GM23248 (cell line): ENCODE results near the gene STPG1. TPM values are rescaled to one million over a fixed set of nuclear protein-coding genes. Genes with fewer than 3 reads are reported as not detected.

Experiments used
- DNase-seq: peaks from one replicate; pipeline ENCODE4 v3.0.0-alpha.2; 2015
- H2AFZ ChIP-seq: fragments of 200-600 bp; sonication (generic); 2 replicates; pipeline ENCODE4 v1.6.1; 2016; ENCODE audit warnings: antibody characterized with exemption
- H3F3A ChIP-seq: fragments of 200-600 bp; sonication (generic); 2 replicates; pipeline ENCODE4 v1.6.1; 2016; ENCODE audit warnings: mild to moderate bottlenecking, antibody characterized with exemption, mixed run types; ENCODE audit not compliant: insufficient read depth
- H3K27ac ChIP-seq: fragments of 200-600 bp; sonication (generic); 2 replicates; pipeline ENCODE4 v1.5.1; 2016; ENCODE audit warnings: mild to moderate bottlenecking
- H3K27me3 ChIP-seq: fragments of 200-600 bp; sonication (generic); replicated peaks from 2 replicates; pipeline ENCODE4 v1.6.1; 2016; ENCODE audit warnings: mild to moderate bottlenecking; ENCODE audit not compliant: insufficient read depth
- H3K36me3 ChIP-seq: fragments of 200-600 bp; sonication (generic); 2 replicates; pipeline ENCODE4 v1.6.1; 2016; ENCODE audit warnings: low read depth, mild to moderate bottlenecking
- H3K4me1 ChIP-seq: fragments of 200-600 bp; sonication (generic); 2 replicates; pipeline ENCODE4 v1.6.1; 2016; ENCODE audit warnings: mild to moderate bottlenecking; ENCODE audit not compliant: insufficient read depth
- H3K4me2 ChIP-seq: fragments of 200-600 bp; sonication (generic); one replicate; pipeline ENCODE4 v1.6.1; 2016; ENCODE audit warnings: mild to moderate bottlenecking; ENCODE audit not compliant: unreplicated experiment
- H3K4me3 ChIP-seq: fragments of 200-600 bp; sonication (generic); 2 replicates; pipeline ENCODE4 v1.5.1; 2016; ENCODE audit warnings: mild to moderate bottlenecking
- H3K79me2 ChIP-seq: fragments of 200-600 bp; sonication (generic); 2 replicates; pipeline ENCODE4 v1.6.1; 2016; ENCODE audit warnings: mild to moderate bottlenecking; ENCODE audit not compliant: insufficient read depth
- H3K9ac ChIP-seq: fragments of 200-600 bp; sonication (generic); 2 replicates; pipeline ENCODE4 v1.6.1; 2016; ENCODE audit warnings: mild to moderate bottlenecking
- H3K9me2 ChIP-seq: fragments of 200-600 bp; sonication (generic); 2 replicates; pipeline ENCODE4 v1.6.1; 2016; ENCODE audit warnings: mixed run types, mild to moderate bottlenecking, moderate library complexity; ENCODE audit not compliant: insufficient read depth
- H3K9me3 ChIP-seq: fragments of 200-600 bp; sonication (generic); one replicate; pipeline ENCODE4 v1.6.1; 2017; ENCODE audit warnings: low read depth
- H4K20me1 ChIP-seq: fragments of 200-600 bp; sonication (generic); 2 replicates; pipeline ENCODE4 v1.6.0; 2016; ENCODE audit not compliant: insufficient read depth
- EZH2 ChIP-seq: fragments of 200-600 bp; sonication (generic); IDR thresholded peaks from 2 replicates; pipeline ENCODE4 v1.6.1; 2018; ENCODE audit warnings: antibody characterized with exemption, mild to moderate bottlenecking; ENCODE audit not compliant: insufficient read depth, poor library complexity, severe bottlenecking
- EZH2phosphoT487 ChIP-seq: fragments of 200-600 bp; sonication (generic); IDR thresholded peaks from 2 replicates; pipeline ENCODE4 v1.6.1; 2018; ENCODE audit warnings: antibody characterized with exemption, moderate library complexity, mild to moderate bottlenecking, low read depth; ENCODE audit not compliant: insufficient read depth
- WGBS, 2 experiments: methylation state at CpG; one replicate each; pipeline ENCODE4 v1.1.6; 2015 to 2017; ENCODE audit warnings: low lambda C conversion rate in 2 of 2, low coverage in 1 of 2; ENCODE audit errors: missing lambda C conversion rate in 2 of 2; 5-methylcytosine and 5-hydroxymethylcytosine counted together
- in situ Hi-C: fragments of 300-500 bp; cut with MboI; formaldehyde crosslinking; loops from 2 replicates; pipeline ENCODE4 v1.15.0; 2020
- polyA plus RNA-seq: library from polyadenylated mRNA; unstranded; fragments of >200 nt; fragmentation: Nextera tagmentation; extraction: Ambion mirVana; gene quantifications from 2 replicates; pipeline ENCODE4 v1.2.1, GENCODE V29; 2016
- total RNA-seq: library from RNA; depleted of rRNA; stranded (reverse); fragments of >200 nt; shearing (Covaris generic); gene quantifications from 2 replicates; pipeline ENCODE4 v1.2.3, GENCODE V29; 2014

The STPG1 gene
- total and polyA plus RNA-seq, 2 experiments from 2014 or later, result 7.9 to 9.2 TPM

DNA sequence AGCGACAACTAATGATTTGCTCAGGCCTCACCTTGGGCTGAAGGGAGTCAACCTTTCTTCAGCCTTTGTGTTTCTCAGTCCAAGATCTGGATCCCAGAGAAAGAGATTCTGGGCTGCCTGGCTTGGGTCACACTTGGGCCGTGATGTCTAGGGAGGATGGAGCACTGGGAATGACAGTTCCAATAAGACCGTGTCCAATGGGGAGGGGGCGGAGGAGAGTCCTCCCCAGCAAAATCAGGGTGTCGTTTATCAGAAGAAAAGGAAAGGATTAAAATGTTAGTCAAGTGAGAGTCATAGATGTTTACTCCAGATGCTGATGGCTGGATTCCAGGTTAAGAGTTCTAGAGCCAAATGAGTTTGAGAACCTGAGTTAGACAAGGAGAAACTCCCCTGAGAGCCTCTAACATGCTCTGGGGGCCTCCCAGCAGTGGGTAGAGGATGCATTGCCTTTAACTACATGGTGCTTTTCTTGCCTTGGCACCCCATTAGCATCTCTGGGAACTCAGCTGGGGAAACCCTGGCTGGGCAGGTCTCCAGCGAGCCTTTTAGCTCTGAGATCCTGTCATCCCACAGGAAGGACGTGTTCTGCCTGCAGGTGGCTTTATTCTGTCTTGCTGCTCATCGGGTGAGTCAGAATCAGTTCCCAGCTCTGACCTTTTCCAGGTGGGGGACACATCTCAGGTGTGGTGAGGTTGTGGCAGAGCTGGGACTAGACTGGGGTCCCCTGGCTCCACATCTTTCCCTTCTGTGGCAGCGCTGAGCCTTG, 24.2 kb upstream of the STPG1 start:
- in situ Hi-C loops, result no loop called here
- DNase-seq, result peak; percentile 73

DNA sequence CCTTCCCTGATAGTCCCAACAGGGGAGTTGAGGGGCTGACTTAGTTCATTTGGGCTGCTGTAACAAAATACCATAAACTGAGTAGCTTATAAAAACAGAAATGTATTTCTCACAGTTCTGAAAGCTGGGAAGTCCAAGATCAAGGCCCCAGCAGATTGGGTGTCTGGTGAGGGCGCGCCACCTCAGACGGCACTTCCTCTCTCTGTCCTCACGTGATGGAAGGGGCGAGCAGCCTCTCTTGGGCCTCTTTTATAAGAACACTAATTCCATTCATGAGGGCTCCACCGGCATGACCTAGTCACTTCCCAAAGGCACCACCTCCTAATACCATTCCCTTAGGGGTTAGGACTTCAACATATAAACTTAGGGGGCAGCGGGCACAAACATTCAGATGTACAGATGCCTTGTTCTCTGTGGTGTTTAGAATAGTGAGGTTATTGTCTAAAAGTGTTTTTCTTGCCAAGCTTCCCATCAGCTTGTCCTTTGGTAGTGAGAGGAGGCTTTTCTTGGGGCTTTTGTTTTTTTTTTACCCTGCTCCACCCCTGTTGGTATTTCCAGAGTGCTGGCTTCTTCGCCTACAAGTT, 22.3 kb upstream of the STPG1 start:
- H3K4me2 ChIP-seq, result no peak overlapping the region
- peaks cover 18% of the 10 kb centered on the region; the same call in 1 of the 2 replicates for H3K4me1 ChIP-seq
- in situ Hi-C loops, result no loop called here
- no peak for DNase-seq
- 86 to 93% methylated on average over 8 of the region's 8 CpGs for WGBS, 2 experiments
- H3K27ac ChIP-seq, result no peak overlapping the region
- H3K79me2 ChIP-seq, result peaks cover 4% of the 10 kb centered on the region; the same call in 1 of the 2 replicates
- no peak overlapping the region for H2AFZ ChIP-seq
- H3K4me3 ChIP-seq, result no peak overlapping the region
- no peaks in the 10 kb centered on the region for H3K36me3 ChIP-seq
- no peaks in the 10 kb centered on the region for H3K27me3 ChIP-seq
- H3K9me3 ChIP-seq, result no peaks in the 10 kb centered on the region
- H4K20me1 ChIP-seq, result no peaks in the 10 kb centered on the region
- H3K9ac ChIP-seq, result no peak overlapping the region
- H3F3A ChIP-seq, result peaks cover 4% of the 10 kb centered on the region; the same call in 1 of the 2 replicates
- no peaks in the 10 kb centered on the region for H3K9me2 ChIP-seq
- TF ChIP-seq EZH2phosphoT487, result no peak
- TF ChIP-seq EZH2, result no peak

More for the DNA sequence above, 24.2 kb upstream of the STPG1 start:
- H4K20me1 ChIP-seq, result no peaks in the 10 kb centered on the region
- H3K36me3 ChIP-seq, result no peaks in the 10 kb centered on the region
- no peak overlapping the region for H3K27ac ChIP-seq
- H3K4me3 ChIP-seq, result no peak overlapping the region
- peaks cover 22% of the 10 kb centered on the region; the same call in 1 of the 2 replicates for H3K4me1 ChIP-seq
- peaks cover 4% of the 10 kb centered on the region; the same call in 1 of the 2 replicates for H3K79me2 ChIP-seq
- TF ChIP-seq EZH2 (no peak), EZH2phosphoT487 (no peak)
- H3K27me3 ChIP-seq, result no peaks in the 10 kb centered on the region
- no peaks in the 10 kb centered on the region for H3K9me3 ChIP-seq
- H3K9me2 ChIP-seq, result no peaks in the 10 kb centered on the region
- no peak overlapping the region for H3K4me2 ChIP-seq
- 29 to 31% methylated on average over 9 of the region's 9 CpGs for WGBS, 2 experiments
- 0 out of 2 replicates have a peak overlapping the region, but pooled peaks have one; percentile 17 for H2AFZ ChIP-seq
- H3K9ac ChIP-seq, result no peak overlapping the region
- H3F3A ChIP-seq, result peaks cover 10% of the 10 kb centered on the region

DNA sequence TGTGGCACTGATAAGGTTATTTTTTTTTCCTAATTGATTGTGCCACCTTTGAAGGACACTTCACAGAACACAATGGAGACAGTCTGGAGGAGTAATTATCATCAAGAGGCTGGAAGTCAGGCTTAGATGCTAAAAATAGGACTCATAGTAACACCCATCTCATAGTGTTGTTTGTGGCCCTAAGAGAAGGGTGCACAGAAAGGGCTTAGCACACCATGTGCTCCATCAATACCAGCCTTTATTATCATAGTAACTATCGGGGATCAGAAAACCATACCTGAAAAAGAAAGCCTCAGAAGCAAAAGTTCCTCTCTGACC, 13.9 kb upstream of the STPG1 start:
- Histone ChIP-seq H3K9me3 (no peaks in the 10 kb centered on the region), H3K36me3 (0 out of 2 replicates have a peak, but pooled peaks cover 6% of the 10 kb centered on the region), H3K4me3 (no peak overlapping the region), H2AFZ (no peak overlapping the region), H3K4me1 (no peaks in the 10 kb centered on the region), H4K20me1 (no peaks in the 10 kb centered on the region), H3K27ac (no peak overlapping the region), H3K4me2 (no peak overlapping the region), H3K79me2 (peaks cover 12% of the 10 kb centered on the region), H3K9ac (no peak overlapping the region), H3K9me2 (no peaks in the 10 kb centered on the region), H3F3A (no peaks in the 10 kb centered on the region), H3K27me3 (no peaks in the 10 kb centered on the region)
- no peak for TF ChIP-seq EZH2
- no peak for TF ChIP-seq EZH2phosphoT487
- WGBS, 2 experiments, result 94 to 100% methylated on average over 1 of the region's 1 CpG
- no peak for DNase-seq
- in situ Hi-C loops, result no loop called here

DNA sequence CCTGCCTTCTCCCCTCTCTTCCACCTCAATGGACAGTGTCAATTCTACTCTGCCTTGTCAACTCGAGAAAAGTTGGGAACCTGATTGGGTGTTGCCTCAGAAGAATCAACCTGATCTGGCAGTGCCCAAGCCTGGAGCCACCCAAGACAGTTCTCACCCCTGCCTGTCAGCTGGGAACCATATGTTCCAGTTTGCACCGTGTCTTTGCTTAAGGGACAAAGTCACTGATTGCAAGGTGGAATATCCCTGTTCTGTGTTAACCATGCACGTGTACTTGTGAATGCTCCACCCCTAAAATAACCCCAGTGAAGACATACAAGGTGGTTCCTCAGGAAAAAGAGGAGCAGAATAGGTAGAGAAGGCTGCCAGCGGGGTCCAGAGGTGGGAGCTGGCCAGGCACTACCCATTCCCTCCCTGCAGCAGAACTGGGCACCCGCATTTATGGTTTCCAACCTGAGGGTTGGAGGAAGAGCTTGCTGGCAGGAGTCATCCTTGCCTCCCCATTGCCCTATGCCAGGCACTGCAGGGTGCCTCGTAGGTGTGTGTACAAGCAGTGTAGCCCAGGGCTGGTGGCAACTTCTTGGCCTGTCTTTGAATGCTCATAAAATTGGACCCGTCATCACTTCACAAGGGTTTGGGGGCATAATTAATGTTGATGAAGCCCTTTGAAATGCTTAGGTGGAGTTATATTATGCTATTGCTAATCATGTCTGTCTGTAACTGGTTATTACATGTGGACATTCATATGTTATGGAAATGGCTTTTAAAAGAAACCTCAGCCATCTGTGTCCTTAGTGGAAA, 13.4 kb upstream of the STPG1 start:
- H3K79me2 ChIP-seq, result peaks cover 12% of the 10 kb centered on the region

More for the DNA sequence above, 13.4 kb upstream of the STPG1 start:
- no peak overlapping the region for H3K4me2 ChIP-seq
- WGBS, 2 experiments, result 71 to 78% methylated on average over 7 of the region's 7 CpGs
- no peaks in the 10 kb centered on the region for H4K20me1 ChIP-seq
- H3F3A ChIP-seq, result no peaks in the 10 kb centered on the region
- in situ Hi-C loops, result no loop called here
- H2AFZ ChIP-seq, result no peak overlapping the region
- H3K9ac ChIP-seq, result no peak overlapping the region
- no peaks in the 10 kb centered on the region for H3K9me3 ChIP-seq
- TF ChIP-seq EZH2, result no peak
- no peak for TF ChIP-seq EZH2phosphoT487
- H3K4me3 ChIP-seq, result no peak overlapping the region
- no peak overlapping the region for H3K27ac ChIP-seq
- H3K27me3 ChIP-seq, result no peaks in the 10 kb centered on the region
- DNase-seq, result no peak
- no peaks in the 10 kb centered on the region for H3K9me2 ChIP-seq
- H3K4me1 ChIP-seq, result no peaks in the 10 kb centered on the region
- 0 out of 2 replicates have a peak, but pooled peaks cover 7% of the 10 kb centered on the region for H3K36me3 ChIP-seq
